Measurements from ENCODE around the gene SDK1.

SDK1 gene

GRCh38 chr7:3882782-3883181 is 581.7 kb downstream of the SDK1 start:
- no peak for DNase-seq (ENCODE audit: low read depth)
- no peak overlapping the region for H3K4me3 ChIP-seq (ENCODE audit: control insufficient read depth, low read depth, low read length)
- TF ChIP-seq, protein P1, sequence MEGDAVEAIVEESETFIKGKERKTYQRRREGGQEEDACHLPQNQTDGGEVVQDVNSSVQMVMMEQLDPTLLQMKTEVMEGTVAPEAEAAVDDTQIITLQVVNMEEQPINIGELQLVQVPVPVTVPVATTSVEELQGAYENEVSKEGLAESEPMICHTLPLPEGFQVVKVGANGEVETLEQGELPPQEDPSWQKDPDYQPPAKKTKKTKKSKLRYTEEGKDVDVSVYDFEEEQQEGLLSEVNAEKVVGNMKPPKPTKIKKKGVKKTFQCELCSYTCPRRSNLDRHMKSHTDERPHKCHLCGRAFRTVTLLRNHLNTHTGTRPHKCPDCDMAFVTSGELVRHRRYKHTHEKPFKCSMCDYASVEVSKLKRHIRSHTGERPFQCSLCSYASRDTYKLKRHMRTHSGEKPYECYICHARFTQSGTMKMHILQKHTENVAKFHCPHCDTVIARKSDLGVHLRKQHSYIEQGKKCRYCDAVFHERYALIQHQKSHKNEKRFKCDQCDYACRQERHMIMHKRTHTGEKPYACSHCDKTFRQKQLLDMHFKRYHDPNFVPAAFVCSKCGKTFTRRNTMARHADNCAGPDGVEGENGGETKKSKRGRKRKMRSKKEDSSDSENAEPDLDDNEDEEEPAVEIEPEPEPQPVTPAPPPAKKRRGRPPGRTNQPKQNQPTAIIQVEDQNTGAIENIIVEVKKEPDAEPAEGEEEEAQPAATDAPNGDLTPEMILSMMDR (conservative IDR thresholded peaks at IDR 0.05; ENCODE audit: control insufficient read depth, insufficient read depth, low read depth, low read length): no peak

- no peak overlapping the region for H3K4me3 ChIP-seq (ENCODE audit: control insufficient read depth, low read depth, low read length)
- TF ChIP-seq, protein P1 (conservative IDR thresholded peaks at IDR 0.05; ENCODE audit: control insufficient read depth, insufficient read depth, low read depth, low read length): no peak
- no peak for DNase-seq (ENCODE audit: low read depth)
Measured at GRCh38 chr7:3884543-3884942, 583.5 kb downstream of the SDK1 start.

- no peak overlapping the region for H3K4me3 ChIP-seq (ENCODE audit: control insufficient read depth, low read depth, low read length)
- no peak for DNase-seq (ENCODE audit: low read depth)
- TF ChIP-seq, protein P1 (conservative IDR thresholded peaks at IDR 0.05; ENCODE audit: control insufficient read depth, insufficient read depth, low read depth, low read length): no peak
Measured at GRCh38 chr7:3887096-3887690, 586.1 kb downstream of the SDK1 start.

GRCh38 chr7:3888096-3888495 is 587.0 kb downstream of the SDK1 start:
- TF ChIP-seq, protein P1 (conservative IDR thresholded peaks at IDR 0.05; ENCODE audit: control insufficient read depth, insufficient read depth, low read depth, low read length): no peak
- H3K4me3 ChIP-seq (ENCODE audit: control insufficient read depth, low read depth, low read length): no peak overlapping the region
- DNase-seq (ENCODE audit: low read depth): peak; percentile 7

GRCh38 chr7:3892157-3892556 is 591.1 kb downstream of the SDK1 start:
- TF ChIP-seq, protein P1 (conservative IDR thresholded peaks at IDR 0.05; ENCODE audit: control insufficient read depth, insufficient read depth, low read depth, low read length): no peak
- DNase-seq (ENCODE audit: low read depth): no peak
- no peak overlapping the region for H3K4me3 ChIP-seq (ENCODE audit: control insufficient read depth, low read depth, low read length)

DNA sequence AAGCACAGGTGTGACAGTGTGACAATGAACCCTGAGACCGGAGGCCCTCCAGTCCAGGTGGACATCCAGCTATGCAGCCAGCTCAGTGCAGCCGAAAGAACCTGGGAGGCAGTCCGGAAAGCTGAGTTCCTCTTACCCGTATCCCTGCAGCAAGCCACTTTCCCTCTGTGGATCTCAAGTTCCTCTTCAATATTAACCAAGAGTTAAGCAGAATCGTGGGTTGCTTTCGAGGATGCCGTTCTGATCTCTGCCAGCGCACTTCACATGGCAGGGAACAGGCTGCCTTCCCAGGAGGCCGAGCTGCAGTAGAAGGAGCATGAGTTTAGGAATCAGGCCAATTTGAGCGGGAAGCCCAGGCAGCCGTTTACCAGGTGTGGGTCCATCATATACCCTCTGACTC is 591.6 kb downstream of the SDK1 start:
- H3K4me3 ChIP-seq (ENCODE audit: control insufficient read depth, low read depth, low read length): no peak overlapping the region
- TF ChIP-seq, protein P1 (conservative IDR thresholded peaks at IDR 0.05; ENCODE audit: control insufficient read depth, insufficient read depth, low read depth, low read length): no peak
- DNase-seq (ENCODE audit: low read depth): no peak

All from fibroblast of mammary gland (primary cell).